ENCODE data around the gene IL4R. TPM values are rescaled to one million over a fixed set of nuclear protein-coding genes. Genes with fewer than 3 reads are reported as not detected.

IL4R gene
- total and polyA plus RNA-seq, 2 of the 13 experiments (the other 11 are each of a cell fraction or from before 2014, with no cell fraction given) = 15.9 to 49.6 TPM

DNA sequence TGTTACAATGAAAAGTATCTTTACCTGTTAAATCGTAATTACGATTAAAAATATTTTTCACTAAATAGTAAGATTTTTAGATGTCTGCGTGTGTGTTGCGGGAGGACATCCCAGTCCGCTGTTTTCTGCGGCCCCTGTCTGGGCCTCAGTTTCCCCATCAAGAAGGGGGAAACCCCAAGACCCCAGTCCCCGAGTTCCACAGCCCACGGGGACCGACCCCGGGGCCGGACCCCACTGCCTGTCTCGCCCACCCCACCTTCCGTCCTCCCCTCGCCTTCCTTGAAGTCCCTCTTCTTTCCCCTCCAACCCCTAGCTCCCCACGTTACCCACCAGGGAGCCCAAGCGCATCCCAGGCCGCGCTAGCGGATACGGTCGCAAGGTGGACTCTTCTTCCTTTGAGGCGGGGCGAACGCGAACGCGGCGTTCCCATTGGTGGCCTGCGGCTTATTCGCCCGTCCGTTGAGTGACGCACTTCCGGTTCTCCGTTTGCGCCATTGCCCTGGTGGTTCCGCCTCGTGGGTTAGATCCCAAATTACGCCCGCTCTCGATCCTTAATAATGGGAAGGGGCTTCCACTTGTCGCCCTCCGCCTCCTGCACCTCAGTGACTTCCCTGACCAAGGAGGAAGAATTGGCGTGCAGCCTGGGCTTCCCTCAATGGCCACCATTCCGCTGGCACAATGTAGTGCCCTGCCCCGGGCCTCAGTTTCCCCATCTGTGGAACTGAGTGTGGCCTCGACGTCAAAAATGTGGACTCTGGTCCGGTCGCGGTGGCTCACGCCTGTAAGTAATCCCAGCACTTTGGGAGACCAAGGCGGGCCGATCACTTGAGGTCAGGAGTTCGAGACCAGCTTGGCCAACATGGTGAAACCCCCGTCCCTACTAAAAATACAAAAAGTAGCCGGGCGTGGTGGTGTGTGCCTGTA is 45.1 kb upstream of the IL4R start, which contains the start of gene NSMCE1 (continued):
- TF ChIP-seq ZNF407 (CRISPR knock-in tag; IDR thresholded peaks at IDR 0.05; ENCODE audit: not compliant biosample characterization) (peak; percentile 37), SALL2 (CRISPR knock-in tag; IDR thresholded peaks at IDR 0.05) (peak; percentile 83; the same call in 1 of the 2 replicates), AGO2 (optimal IDR thresholded peaks at IDR 0.05; ENCODE audit: low read depth, low read length) (peak; percentile 56), ZNF773 (CRISPR knock-in tag; IDR thresholded peaks at IDR 0.05; ENCODE audit: borderline replicate concordance) (peak; percentile 38; the same call in 1 of the 2 replicates), GMEB1 (CRISPR knock-in tag; IDR thresholded peaks at IDR 0.05; ENCODE audit: borderline replicate concordance) (peak; percentile 48; the same call in 1 of the 2 replicates), ZNF777 (CRISPR knock-in tag; IDR thresholded peaks at IDR 0.05) (peak; percentile 41; the same call in 1 of the 2 replicates), SNRNP70 (IDR thresholded peaks at IDR 0.05; ENCODE audit: low read depth, low read length) (no peak), RARA (CRISPR knock-in tag; IDR thresholded peaks at IDR 0.05) (peak; percentile 5)
- TF ChIP-seq, protein P1, sequence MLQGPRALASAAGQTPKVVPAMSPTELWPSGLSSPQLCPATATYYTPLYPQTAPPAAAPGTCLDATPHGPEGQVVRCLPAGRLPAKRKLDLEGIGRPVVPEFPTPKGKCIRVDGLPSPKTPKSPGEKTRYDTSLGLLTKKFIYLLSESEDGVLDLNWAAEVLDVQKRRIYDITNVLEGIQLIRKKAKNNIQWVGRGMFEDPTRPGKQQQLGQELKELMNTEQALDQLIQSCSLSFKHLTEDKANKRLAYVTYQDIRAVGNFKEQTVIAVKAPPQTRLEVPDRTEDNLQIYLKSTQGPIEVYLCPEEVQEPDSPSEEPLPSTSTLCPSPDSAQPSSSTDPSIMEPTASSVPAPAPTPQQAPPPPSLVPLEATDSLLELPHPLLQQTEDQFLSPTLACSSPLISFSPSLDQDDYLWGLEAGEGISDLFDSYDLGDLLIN (CRISPR knock-in tag; IDR thresholded peaks at IDR 0.05; ENCODE audit: borderline replicate concordance) = peak; percentile 82; the same call in 1 of the 2 replicates
- TF ChIP-seq, protein P2, sequence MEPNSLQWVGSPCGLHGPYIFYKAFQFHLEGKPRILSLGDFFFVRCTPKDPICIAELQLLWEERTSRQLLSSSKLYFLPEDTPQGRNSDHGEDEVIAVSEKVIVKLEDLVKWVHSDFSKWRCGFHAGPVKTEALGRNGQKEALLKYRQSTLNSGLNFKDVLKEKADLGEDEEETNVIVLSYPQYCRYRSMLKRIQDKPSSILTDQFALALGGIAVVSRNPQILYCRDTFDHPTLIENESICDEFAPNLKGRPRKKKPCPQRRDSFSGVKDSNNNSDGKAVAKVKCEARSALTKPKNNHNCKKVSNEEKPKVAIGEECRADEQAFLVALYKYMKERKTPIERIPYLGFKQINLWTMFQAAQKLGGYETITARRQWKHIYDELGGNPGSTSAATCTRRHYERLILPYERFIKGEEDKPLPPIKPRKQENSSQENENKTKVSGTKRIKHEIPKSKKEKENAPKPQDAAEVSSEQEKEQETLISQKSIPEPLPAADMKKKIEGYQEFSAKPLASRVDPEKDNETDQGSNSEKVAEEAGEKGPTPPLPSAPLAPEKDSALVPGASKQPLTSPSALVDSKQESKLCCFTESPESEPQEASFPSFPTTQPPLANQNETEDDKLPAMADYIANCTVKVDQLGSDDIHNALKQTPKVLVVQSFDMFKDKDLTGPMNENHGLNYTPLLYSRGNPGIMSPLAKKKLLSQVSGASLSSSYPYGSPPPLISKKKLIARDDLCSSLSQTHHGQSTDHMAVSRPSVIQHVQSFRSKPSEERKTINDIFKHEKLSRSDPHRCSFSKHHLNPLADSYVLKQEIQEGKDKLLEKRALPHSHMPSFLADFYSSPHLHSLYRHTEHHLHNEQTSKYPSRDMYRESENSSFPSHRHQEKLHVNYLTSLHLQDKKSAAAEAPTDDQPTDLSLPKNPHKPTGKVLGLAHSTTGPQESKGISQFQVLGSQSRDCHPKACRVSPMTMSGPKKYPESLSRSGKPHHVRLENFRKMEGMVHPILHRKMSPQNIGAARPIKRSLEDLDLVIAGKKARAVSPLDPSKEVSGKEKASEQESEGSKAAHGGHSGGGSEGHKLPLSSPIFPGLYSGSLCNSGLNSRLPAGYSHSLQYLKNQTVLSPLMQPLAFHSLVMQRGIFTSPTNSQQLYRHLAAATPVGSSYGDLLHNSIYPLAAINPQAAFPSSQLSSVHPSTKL (CRISPR knock-in tag; IDR thresholded peaks at IDR 0.05) = no peak; the same call in 1 of the 2 replicates

Measured in HepG2 (cell line).